Ishikawa (cell line): ENCODE data around the gene ORC6.

Experiments
- CEBPB ChIP-seq: IDR thresholded peaks from 2 replicates; pipeline ENCODE4 v1.6.1; 2012
- CREB1 ChIP-seq: IDR thresholded peaks from 2 replicates; pipeline ENCODE4 v1.6.1; 2012; ENCODE audit warnings: low read depth
- EGR1 ChIP-seq: IDR thresholded peaks from 2 replicates; pipeline ENCODE4 v1.6.1; 2012
- EP300 ChIP-seq: IDR thresholded peaks from 2 replicates; pipeline ENCODE4 v1.6.1; 2012; ENCODE audit warnings: borderline replicate concordance
- FOXM1 ChIP-seq: IDR thresholded peaks from 2 replicates; pipeline ENCODE4 v1.6.1; 2012; ENCODE audit warnings: low read depth, borderline replicate concordance
- MAX ChIP-seq: IDR thresholded peaks from 2 replicates; pipeline ENCODE4 v1.6.1; 2012
- NFIC ChIP-seq: IDR thresholded peaks from 2 replicates; pipeline ENCODE4 v1.6.1; 2012
- RAD21 ChIP-seq: IDR thresholded peaks from 2 replicates; pipeline ENCODE4 v1.6.1; 2012; ENCODE audit warnings: low read depth
- REST ChIP-seq: IDR thresholded peaks from 2 replicates; pipeline ENCODE4 v1.6.1; 2012; ENCODE audit warnings: low read depth, mild to moderate bottlenecking
- TAF1 ChIP-seq: IDR thresholded peaks from 2 replicates; pipeline ENCODE4 v1.6.1; 2012; ENCODE audit warnings: low read depth, mild to moderate bottlenecking
- TCF12 ChIP-seq: IDR thresholded peaks from 2 replicates; pipeline ENCODE4 v1.6.1; 2012; ENCODE audit warnings: low read depth
- TEAD4 ChIP-seq: IDR thresholded peaks from 2 replicates; pipeline ENCODE4 v1.6.1; 2012
- USF1 ChIP-seq: IDR thresholded peaks from 2 replicates; pipeline ENCODE4 v1.6.1; 2012
- YY1 ChIP-seq: IDR thresholded peaks from 2 replicates; pipeline ENCODE4 v1.6.1; 2012; ENCODE audit warnings: low read depth
- ZBTB7A ChIP-seq: IDR thresholded peaks from 2 replicates; pipeline ENCODE4 v1.6.1; 2012; ENCODE audit warnings: low read depth

ORC6 gene

GRCh38 chr16:46651305-46651704, 38.2 kb upstream of the ORC6 start:
- TF ChIP-seq TCF12 (no peak), USF1 (no peak), CEBPB (no peak), NFIC (no peak), RAD21 (no peak), YY1 (no peak), REST (no peak)

GRCh38 chr16:46658925-46659324, 30.5 kb upstream of the ORC6 start:
- TF ChIP-seq NFIC (no peak), REST (no peak), TCF12 (no peak), MAX (no peak), USF1 (no peak), ZBTB7A (no peak), TEAD4 (no peak), YY1 (no peak), TAF1 (no peak), RAD21 (no peak), FOXM1 (no peak), CREB1 (no peak), EP300 (no peak)

- no peak for TF ChIP-seq TAF1
- TF ChIP-seq FOXM1: no peak
- no peak for TF ChIP-seq EGR1
- no peak for TF ChIP-seq REST
- TF ChIP-seq RAD21: no peak
- TF ChIP-seq TCF12: no peak
- no peak for TF ChIP-seq CEBPB
- no peak for TF ChIP-seq ZBTB7A
- no peak for TF ChIP-seq TEAD4
- TF ChIP-seq EP300: no peak
- no peak for TF ChIP-seq CREB1
- no peak for TF ChIP-seq YY1
- no peak for TF ChIP-seq NFIC
- no peak for TF ChIP-seq USF1
- TF ChIP-seq MAX: no peak
These were observed 27.3 kb upstream of the ORC6 start for GRCh38 chr16:46662123-46662522.

GRCh38 chr16:46673320-46674013, 16.0 kb upstream of the ORC6 start:
- TF ChIP-seq TEAD4: no peak
- no peak for TF ChIP-seq REST
- peak; percentile 81 for TF ChIP-seq RAD21
